Body of pancreas (tissue), 4 donors: ENCODE data around the gene RXRA.

ENCODE experiments used
- CTCF ChIP-seq, 7 experiments: fragments of 450-650 bp in 4 of 7; fragments of 200-600 bp in 3 of 7; sonication (generic) in 3 of 7; IDR thresholded peaks; one replicate each; pipeline ENCODE4 v1.5.1; 2016 to 2019; ENCODE audit warnings: antibody characterized with exemption in 7 of 7
- POLR2A ChIP-seq, 3 donors: fragments of 450-650 bp; IDR thresholded peaks; one replicate each; pipeline ENCODE4 v1.6.1; 2016; ENCODE audit warnings: antibody characterized with exemption in 3 of 3, mild to moderate bottlenecking in 2 of 3

- TF ChIP-seq CTCF (IDR thresholded peaks at IDR 0.05) = peak in 3 of 7 experiments; percentile 9 to 32 (median 13)
- TF ChIP-seq POLR2A (IDR thresholded peaks at IDR 0.05) = no peak
Measured at GRCh38 chr9:134381671-134382516, 55.6 kb downstream of the RXRA start.
